Stimulated activated CD8-positive, alpha-beta memory T cell treated with anti-CD3 and anti-CD28 coated beads, Interleukin-15, amount 100 ng/mL, for 48 hours (primary cell): ENCODE data around the gene EGFL6.

Source experiments
- DNase-seq, 2 donors: peaks; one replicate each; pipeline ENCODE4 v3.0.0-alpha.2; 2020; ENCODE audit warnings: low read depth in 2 of 2

The EGFL6 gene, protein sequence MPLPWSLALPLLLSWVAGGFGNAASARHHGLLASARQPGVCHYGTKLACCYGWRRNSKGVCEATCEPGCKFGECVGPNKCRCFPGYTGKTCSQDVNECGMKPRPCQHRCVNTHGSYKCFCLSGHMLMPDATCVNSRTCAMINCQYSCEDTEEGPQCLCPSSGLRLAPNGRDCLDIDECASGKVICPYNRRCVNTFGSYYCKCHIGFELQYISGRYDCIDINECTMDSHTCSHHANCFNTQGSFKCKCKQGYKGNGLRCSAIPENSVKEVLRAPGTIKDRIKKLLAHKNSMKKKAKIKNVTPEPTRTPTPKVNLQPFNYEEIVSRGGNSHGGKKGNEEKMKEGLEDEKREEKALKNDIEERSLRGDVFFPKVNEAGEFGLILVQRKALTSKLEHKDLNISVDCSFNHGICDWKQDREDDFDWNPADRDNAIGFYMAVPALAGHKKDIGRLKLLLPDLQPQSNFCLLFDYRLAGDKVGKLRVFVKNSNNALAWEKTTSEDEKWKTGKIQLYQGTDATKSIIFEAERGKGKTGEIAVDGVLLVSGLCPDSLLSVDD

DNA sequence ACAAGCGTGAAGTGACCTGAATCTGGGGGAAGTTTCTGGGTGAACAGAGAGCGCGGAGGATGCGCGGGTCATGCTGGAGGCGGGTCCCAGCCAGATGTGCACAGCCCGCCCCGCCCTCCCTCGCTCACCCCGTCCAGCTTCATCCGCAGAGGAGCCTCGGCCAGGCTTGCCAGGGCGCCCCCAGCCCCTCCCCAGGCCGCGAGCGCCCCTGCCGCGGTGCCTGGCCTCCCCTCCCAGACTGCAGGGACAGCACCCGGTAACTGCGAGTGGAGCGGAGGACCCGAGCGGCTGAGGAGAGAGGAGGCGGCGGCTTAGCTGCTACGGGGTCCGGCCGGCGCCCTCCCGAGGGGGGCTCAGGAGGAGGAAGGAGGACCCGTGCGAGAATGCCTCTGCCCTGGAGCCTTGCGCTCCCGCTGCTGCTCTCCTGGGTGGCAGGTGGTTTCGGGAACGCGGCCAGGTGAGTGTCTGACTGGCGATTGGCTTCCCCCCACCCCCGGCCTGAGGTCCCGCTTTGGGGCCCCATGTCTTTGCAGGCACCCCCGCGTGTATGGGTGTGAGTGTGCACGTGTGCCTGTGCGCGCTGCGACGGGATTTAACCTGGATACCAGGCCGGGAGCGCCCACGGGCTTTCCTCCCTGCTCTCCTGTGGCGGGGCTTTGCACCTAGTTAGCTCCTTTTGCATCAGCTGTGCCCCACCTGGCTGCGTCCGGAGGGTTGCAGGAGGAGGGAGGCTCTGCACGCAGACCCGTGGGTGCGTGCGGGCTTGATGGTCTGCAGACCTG is at the start of gene EGFL6:
EGFL6 (plus strand) TSS at position 123 of the 782 bp plus-strand sequence; CDS start at position 384, 261 bp downstream.
- no peak for DNase-seq

- no peak for DNase-seq
Observed at GRCh38 chrX:13520351-13520750, 49.0 kb upstream of the EGFL6 start.

DNA sequence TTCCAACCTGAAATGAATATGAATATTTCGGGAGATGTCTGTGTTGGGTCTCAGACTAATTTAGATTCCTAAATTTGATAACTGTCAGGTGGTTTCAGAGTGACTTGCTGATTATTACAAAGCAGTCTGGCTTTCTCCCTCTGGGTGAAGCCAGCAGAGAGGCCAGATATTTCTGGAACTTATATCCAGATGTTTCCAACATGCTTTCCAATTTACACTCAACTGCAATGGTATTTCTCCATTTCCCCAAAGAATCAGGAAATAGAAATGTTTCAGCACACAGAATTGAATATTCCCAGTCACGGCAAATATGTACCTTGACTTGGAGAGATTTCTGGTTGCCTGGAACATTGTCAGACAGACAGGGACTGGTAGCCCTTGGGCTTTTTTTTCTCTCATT is 48.5 kb upstream of the EGFL6 start:
- no peak for DNase-seq

DNA sequence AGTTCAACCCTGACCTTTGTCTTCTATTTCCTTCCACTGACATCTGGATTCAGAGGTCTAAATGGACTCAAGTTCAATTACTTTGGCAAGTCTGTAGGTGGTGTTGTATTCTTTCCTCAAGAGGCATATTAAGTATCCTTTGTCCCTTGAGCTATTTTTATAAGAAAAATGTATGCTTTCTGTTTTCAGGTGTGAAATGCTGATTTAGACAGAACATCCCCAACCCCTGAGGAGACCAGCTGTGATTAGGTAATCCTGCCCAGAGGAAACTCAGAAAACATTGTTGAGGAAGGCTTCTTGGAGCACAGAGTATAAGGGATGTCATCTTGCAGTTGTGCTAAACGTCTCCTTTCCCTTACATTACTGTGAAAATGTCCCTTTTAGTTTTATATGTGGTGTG is 46.6 kb upstream of the EGFL6 start:
- no peak for DNase-seq

GRCh38 chrX:13533726-13534125 is 35.7 kb upstream of the EGFL6 start:
- no peak for DNase-seq

GRCh38 chrX:13535376-13536165 is 33.8 kb upstream of the EGFL6 start:
- no peak for DNase-seq

- no peak for DNase-seq
Observed at GRCh38 chrX:13536551-13536950, 32.9 kb upstream of the EGFL6 start.

DNA sequence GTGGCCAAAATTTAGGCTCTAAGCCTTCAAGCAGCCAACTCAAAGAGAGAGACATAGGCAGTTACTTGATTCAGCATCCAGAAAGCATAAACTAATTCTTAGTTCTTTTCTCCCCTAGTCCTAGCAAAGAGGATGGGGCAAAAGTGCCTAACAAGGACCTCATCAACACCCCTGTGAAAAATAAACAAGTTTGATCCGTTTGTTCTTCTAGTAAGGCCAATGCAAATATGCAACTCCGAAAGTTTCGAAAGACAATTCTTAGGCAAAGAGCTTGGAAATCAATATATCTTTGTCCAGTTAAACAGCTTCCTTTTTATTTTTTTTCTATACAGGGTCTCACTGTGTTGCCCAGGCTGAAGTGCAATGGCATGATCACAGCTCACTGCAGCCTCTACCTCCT is 31.0 kb upstream of the EGFL6 start:
- no peak for DNase-seq

DNA sequence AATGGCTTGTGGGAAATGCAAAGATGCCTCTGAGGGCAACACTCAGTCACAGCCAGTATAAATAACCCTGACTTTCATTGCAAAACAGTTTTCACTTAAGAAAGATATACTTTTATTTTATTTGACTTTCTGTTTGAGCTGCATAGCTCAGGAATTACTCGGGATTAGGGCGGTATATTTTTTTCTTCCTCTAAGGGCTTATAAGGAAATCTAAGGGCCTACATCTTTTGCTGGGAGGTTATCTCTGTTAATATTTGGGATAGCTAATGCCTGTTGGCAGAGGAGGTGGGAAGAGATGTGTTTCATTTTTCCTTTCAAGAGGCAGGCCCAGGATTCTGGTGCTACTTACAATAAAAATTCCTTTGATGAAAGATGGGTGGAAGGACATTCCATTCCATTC is 28.8 kb upstream of the EGFL6 start:
- DNase-seq = no peak

GRCh38 chrX:13545726-13546125 is 23.7 kb upstream of the EGFL6 start:
- no peak for DNase-seq

DNA sequence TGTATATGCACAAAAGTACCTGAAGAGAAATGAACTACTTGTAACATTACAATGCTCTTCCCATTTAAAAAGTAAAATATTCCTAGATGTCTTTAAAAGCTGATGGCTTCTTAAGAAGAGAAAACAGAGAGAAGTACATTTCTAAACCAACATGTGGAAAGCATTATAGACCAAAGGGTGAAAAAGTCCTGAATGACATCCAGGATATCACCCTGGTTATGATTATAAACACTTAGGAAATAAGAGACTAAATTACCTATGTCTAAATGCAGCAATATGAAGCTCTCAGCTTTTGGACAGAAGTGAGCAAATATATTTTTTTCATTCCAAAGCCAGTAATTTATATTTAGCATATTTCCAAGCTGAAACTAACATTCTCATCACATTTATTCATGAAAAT is 21.7 kb upstream of the EGFL6 start:
- no peak for DNase-seq

DNA sequence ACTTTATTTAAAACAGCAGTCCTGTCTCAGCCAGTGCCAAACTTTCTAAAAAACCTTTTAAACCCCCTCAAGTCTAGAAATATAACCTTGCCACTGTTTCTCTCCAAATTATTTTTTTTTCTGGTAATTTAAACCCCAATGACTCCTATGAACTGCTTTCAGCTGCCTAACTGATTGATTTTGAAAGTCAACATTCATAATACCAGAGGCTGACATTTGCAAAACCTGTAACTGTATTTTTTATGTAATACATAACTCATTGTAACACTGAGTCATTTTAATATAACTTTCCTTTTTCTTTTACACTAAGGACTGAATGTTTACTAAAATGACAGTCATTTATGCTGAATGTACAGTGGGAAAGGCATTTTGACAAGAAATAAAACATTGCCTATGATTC is 19.1 kb upstream of the EGFL6 start:
- DNase-seq = no peak

GRCh38 chrX:13551610-13552009 is 17.8 kb upstream of the EGFL6 start:
- no peak for DNase-seq

DNA sequence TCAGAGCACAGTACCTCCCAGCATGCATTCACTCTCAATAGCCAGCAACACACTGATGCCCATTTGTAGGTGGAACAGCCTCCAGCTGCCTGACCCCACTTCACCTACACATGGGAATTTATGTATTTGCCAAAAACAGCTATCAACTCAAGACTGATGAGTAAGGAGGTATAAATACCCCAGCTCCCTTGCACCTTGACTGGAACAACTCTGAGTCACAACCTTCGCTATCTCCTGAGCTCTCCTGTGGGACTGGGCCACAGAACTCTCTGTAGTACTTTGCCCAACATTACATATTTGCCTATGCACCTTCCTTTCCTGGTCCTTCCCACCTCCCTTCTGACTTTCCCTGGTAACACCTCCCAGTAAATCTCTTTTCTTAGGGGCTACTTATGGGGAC is 16.5 kb upstream of the EGFL6 start:
- DNase-seq = no peak

DNA sequence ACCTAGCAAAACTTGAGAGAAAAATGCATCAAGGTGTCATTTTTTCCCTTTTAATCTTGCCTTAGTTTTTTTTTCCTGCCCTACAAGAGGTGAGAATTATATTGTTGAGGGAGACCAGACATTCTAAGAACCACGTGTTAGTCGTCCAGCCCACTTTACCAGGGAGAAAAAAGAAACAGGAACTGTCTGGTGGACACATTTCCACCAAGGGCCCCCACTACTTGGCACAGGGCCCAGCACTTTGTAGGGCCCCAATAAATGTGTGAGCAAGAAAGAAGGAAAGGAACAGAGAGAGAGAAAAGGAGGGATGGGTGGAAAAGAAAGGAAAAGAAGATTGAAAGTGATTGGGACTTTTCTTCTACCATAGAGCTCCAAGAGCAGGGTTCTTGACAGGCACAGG is 3.9 kb upstream of the EGFL6 start:
- no peak for DNase-seq

DNA sequence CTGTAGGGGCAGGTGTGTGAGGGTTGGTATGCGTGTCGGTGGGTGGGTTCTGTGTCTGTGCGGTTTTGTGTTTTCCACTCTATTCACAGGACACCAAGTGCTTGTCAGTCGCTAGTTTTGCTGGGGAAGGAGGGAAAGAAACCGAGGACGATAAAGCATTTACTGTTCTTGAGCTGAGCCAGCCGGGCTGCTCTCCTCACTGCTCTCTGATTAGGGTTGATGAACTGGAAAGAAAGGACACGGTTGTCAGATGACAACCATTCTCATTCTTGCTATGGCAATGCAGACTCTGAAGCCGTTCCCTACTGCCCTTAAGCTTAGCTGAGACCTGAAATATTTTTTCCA is 832 bp downstream of the EGFL6 start:
- DNase-seq = no peak

DNA sequence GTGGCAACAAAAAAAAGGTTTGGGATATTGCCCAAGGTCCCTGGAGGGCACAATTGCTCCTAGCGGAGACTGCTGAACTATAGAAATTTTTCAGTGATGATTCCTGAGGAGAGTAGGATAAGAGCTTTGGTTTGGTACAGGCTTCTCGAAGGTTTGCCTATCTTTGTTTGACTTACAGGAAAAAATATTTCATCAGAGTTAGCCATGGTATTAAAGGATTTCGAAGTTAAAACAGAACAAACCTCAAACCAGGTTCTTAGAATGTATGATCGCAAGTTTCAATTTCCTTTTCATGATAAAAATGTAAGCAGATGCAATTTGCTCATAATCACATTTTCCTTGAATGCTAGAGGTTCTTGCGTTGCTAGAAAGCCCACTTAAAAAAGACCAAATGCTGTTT is 1.7 kb downstream of the EGFL6 start:
- DNase-seq = no peak

- no peak for DNase-seq
Observed at GRCh38 chrX:13574600-13574999, 5.2 kb downstream of the EGFL6 start.

DNA sequence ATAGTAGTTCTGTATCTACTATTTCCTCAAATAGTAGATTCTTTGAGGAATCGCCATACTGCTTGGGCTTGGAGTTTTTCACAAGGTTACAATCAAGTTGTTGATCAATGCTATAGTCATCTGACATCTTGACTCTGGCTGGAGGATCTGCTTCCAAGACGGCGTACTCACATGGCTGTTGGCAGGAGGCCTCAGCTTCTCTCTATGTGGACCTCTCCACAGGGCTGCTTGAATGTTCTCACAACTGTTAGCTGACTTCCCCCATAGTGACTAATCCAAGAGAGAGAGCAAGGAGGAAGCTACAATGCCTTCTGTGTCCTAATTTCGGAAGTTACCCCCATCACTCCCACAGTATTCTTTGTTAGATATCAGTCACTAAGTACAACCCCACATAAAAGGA is 10.3 kb downstream of the EGFL6 start:
- DNase-seq = no peak

- DNase-seq = no peak
Observed at GRCh38 chrX:13581554-13581953, 12.2 kb downstream of the EGFL6 start.

DNA sequence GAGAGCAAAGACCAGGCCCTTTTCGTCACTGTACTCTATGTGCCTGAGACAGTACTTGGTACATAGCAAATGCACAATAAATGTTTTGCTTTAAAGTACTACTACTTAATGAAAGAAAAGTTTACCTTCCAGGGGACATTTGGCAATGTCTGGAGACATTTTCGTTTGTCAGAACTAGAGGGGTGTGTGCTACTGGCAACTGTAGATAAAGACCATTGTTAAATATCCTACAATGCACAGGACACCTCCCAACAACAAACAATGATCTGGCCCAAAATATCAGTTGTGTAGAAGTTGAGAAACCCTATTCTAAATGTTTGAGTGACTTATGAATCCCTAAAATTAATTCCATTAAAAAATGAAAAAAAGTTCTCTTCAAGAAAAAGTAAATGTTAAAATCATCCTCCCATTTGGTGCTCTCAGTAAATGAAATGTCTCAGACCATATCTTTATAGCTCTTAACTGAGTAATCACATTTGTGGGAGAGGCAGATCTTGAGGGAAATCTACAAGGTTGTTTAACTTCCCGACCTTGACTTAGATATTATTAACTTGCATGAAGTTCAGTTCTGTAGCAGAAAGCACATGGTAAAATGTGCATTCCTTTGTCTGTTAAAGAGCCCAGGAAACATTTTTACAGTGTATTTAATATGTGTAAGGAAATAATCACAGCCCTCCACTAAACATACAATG is 18.5 kb downstream of the EGFL6 start:
- no peak for DNase-seq

GRCh38 chrX:13590207-13590606 is 20.8 kb downstream of the EGFL6 start:
- DNase-seq = no peak
